NCI-H774 (cell line): ENCODE results near the gene TAPBP.
"Not testable (repeated sequence)": the region's sequence is repeated elsewhere in the genome, so short reads cannot be mapped to it uniquely, and the experiment has no call there.

Experiments used
- DNase-seq: peaks from one replicate; lab custom pipeline; 2025; lab: John Stamatoyannopoulos, UW

TAPBP gene

DNA sequence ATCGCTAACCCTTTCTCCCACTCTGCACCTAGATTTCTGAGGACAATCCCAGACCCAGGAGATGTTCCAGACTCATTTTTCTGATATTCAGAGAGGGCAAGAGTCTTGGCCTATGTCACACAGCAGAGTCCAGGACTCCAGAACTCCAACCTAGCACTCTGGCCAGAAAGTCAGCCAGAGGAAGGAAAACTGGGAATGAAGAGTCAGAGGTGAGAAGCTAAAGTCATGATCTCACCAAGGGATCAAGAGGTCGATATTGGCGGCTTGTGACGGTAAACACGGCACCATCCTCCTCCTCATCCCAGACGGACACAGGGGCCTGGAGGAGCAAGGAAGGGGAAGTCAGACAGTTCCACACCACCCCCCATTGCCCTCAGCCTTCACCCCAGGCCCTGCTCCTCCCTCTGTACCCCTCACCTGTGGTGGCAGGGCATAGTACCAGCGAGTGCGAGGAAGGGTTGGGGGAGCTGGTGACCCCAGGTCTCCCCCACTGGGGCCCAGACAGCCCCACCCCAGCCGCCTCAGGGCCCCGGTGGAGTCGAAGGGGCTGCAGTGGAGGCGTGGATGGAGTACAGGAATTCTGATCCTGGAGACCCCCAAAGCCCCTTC lies 17.0 kb downstream of the TAPBP start:
- no peak for DNase-seq

DNA sequence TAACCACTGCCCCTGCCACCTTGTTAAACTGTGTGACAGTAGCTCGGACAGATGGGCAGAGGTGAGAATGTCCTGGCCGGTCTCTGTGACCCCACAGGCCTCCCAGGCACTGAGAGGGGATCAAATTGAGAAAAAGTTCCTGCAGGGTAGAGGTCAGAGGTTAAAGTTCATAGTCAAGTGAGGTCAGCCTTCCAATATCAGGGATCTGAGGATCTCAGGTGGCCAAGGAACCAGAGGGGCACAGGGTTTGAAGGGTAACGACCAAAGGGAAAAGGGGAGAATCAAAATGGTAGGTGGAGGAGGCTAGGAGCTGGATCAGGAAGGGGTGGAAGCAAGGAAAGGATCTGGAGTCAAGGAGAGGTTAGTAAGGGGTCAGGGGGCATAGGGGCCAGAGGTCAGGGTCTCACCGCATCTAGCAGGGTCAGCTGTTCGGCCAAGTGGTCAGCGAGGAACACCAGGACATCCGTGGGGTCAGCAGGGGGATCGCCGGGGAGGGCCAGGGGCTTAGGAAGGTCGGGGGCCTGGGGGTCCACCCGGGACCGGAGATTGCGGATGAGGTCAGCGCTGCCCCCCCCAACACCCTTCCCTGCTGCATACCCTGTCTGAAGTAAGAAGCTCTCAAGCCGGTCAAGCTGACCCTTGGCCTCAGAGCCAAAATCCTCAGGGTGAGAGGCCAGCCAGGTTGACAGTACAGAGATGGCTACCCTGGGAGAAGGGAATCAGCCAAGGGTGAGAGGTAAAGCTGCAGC lies 18.1 kb downstream of the TAPBP start:
- DNase-seq = no peak

DNA sequence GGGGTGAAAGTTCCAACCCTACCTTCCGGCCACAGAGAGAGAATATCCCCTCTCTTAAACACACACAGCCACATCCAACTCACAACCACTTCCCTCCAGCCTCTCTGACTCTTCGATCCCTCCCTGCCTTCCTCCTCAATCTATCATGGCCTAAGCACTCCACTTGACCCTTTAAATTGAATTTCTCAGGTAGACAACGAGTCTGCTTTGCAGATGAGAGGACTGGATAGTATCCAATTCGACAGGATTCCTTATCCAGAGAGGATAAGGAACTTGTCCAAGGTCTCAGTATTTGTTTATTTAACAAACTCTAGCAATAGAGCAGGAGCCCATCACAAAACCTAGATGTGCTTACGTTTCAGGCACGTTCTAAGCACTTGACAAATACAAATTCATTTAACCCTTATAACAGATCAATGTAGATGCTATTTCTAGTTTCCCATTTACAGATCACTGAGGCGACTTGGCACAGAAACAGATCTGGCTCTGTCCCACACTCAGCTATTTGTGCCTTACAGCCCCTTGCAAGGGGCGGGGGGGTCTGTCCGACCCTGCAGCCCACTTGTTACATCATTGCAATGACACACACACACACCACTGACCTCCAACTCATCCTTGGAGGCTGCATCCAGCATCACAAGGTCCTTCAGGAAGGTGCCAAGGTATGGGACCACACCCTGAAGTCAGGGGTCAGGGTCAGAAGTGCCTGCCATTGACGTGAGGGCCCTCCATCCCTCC lies 19.6 kb downstream of the TAPBP start:
- no peak for DNase-seq

DNA sequence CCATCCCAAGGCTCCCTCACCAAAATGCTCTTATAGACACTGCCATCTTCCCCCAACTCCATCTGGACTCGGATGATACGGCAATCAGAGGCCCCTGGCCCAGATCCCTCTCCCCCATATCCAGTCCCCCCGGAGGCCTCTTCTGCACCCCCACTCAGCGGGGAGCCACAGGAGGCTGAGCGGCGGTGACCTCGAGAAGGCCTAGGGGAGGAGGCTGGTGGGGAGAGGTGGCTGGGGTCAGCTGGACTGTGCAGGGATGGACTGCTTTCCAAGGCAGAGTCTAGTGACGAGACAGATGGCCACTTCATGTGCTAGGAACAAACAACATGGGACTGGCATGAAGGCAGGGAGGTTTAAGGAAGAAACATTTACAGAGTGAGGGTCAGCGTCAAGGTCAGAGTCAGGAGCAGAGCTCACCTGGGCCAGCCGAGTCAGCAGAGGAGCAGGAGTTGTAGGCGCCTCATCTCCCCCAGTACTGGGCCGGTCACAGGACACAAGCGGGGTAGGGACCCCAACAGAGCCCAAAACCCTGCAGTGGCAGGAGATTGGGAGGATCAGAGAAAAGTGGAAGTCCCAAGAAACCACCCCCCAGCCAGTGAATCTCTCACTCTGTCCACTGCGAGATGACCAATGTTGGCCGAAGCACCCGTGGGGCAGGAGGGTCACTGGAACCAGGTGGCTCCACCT lies 20.7 kb downstream of the TAPBP start:
- DNase-seq = no peak

DNA sequence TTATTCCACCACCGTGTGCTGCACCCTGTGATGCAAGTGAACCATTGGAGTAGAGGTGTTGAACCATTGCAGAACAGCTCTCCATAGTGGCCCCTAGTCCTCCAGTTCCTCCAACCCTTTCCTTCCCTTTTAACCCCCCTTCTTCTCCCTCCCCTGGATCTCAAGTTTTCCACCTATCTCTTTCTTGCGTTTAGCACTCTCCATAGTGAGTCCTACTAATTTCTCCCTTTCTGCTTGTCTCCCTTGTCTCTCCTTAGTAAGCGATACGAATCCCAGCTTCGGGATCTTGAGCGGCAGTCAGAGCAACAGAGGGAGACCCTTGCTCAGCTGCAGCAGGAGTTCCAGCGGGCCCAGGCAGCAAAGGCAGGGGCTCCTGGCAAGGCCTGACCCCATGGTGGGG lies 23.4 kb downstream of the TAPBP start:
- no peak for DNase-seq

DNA sequence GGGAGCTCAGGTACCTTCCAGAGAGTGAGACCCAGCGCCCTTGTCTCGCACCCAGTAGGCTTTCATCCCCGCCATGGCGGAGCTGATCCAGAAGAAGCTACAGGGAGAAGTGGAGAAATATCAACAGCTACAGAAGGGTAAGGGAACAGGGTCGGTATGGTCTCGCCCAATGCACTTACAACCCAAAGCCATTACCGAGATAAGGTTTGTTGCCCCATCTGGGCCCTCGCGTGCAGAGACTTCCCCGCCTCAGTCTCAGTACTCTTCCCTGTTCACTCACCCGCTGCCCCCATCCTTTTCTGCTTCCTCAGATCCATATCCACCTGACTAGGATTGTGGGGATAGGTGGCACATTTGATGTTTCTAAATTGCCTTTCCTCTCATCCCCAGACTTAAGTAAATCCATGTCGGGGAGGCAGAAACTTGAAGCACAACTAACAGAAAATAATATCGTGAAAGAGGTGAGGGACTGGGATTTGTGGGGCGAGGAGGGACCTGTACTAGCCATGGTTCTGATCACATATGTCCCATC lies 24.0 kb downstream of the TAPBP start:
- DNase-seq = no peak

DNA sequence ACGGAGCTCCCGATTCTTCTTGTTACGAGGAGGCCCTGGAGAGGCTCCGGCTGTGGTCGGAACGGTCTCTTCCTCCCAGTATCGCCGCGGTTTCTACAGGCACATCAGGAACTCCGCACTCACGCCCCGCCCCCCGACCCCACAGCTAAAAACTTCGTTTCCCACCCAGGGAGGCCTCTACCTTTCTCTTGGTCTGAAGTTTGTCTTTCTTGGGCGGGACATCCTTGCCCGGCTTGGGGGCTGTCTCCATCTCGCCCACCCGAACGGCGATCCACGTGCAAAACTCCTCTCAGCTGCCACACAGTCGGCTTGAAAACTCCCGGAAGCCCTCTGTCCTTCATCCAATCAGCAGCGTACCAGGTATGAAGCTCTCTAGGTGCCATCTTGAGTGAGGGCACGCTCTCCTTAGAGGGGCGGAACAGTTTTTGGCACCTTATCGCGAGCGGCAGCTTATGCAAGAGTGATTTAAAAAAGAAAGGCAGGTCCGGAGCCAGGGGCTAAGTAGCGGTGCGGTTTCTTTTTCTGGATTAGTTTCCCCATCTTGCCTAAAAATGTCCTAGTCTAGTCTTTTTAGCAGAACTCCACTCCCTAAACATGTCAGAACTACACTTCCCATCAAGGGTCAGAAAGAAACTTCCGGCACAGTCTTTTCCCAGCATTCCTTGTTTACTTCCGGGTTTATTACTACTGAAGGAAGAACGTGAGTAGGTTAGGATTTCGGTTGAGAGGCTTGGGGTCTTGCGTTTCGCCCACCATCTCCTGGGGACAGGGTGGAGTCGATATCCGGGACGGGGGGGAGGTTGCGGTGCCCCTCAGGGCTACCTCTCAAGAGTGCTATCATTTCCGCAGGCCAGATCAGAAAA lies 24.7 kb downstream of the TAPBP start, which contains the start of the genes PFDN6 and WDR46:
Gene PFDN6 (plus strand): TSS at position 681 of the 863 bp plus-strand sequence. CDS start 256 bp downstream, outside the sequence.
Gene WDR46 (minus strand): TSS at position 319 of the 863 bp plus-strand sequence. CDS start 69 bp downstream, at position 250.
- DNase-seq = peak; percentile 80

DNA sequence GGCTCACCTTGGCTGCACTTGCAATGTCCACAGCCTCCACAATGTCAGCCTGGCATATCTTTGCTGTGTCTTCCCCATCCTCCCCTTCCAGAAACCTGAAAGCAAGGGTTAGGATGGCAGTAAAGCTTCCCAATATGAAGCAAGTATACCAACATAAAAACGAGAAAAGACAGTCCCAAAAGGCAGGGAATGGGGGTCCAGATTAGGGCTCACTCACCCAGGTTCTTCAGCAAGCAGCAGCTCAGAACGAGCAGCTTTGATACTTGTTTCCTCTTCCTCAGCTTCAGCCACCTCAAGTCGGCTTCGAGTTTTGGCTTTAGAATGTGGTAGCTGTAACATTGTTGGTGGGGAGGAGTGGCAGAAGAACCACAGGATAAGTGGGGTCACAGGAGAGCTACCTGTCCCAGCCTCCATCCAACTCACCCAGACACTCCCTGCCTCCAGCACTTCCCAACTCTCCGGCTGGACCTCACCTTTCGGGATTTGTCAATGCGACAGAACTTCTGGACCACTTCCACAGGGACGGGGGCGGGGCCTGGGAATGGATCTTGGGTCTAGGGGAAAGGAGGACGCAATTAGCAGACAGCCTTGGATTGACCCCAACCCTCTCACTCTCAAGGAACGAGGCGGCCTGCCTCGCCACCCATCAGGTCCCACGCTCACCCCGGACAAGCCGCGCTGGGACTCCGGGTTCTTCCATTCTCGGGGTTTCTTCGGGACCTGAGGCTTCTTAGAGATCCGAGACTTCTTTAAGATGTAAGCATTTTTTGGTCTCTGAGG lies 25.5 kb downstream of the TAPBP start:
- DNase-seq = no peak

DNA sequence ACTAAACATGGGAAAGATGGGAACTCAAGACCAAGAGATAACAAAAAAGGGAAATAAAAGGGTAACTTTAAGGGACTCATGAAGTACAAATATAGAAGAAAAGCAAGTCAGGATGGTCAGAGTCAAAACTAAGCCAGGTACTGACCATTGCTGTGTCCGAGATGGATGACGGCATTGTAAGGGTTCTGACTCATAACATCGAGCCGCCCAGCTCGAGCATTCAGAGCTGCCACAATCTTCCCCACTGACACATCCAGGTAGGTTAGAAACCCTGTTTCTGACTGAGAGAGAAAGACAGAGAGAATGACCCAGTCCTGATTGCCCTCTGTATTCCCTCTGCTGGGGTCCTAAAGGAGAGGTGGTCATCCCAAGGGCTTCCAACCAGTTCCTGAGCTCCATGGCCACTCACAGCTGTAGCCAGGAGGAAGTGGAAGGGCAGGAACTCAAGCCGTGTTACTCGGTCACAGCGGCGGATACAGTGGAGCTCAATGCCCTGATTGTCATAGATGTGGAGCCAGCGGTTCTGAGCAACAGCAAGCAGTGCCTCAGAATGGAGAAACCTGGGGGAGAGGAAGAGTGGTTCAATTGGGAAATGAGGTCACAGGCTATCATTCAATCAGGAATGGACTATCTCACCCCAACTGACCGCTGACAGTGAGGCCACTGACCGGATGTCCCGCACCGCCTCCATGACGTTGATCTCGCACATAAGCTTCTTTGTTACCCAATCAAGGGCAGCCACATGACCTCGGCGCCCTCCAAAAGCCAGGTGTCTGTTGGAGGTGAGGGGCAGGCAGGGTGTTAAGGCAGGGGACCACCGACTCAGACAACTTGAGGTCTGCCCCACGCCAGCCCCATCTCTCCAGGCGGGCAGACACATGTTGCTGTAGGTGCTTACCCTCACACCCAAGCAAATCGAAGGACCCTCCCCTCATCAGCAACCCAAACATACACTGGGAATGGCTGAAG lies 26.6 kb downstream of the TAPBP start:
- no peak for DNase-seq

DNA sequence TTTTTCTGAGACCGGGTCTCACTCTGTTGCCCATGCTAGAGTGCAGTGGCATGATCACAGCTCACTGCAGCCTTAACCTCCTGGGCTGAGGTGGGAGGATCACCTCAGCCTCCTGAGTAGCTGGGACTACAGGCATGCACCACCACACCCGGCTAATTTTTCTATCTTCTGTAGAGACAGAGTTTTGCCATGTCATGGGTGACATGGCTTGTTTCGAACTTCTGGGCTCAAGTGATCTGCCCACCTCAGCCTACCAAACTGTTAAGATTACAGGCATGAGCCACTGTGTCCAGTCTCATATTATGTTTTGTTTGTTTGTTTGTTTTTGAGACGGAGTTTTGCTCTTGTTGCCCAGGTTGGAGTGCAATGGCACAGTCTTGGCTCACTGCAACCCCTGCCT lies 28.7 kb downstream of the TAPBP start:
- DNase-seq = not testable (repeated sequence)

DNA sequence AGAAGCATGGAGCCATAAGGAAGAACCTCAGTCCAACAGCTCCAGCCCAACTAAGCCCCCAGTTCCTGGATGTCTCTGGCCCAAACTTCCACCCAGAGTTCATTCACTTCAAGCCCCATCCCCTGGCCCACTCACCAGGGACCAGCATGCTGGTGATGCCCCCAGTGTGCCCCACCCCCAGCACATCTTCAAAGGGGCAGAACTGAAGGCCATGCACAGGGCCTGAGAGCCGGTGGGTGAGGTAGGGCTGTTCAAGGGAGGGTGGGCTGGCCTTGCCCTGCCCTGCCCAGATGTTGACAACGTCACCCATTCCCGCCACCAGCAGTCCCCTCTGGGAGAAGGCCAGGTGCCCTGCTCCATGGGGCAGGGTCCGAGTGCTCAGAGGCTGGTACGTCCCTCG lies 33.3 kb downstream of the TAPBP start:
- DNase-seq = no peak

DNA sequence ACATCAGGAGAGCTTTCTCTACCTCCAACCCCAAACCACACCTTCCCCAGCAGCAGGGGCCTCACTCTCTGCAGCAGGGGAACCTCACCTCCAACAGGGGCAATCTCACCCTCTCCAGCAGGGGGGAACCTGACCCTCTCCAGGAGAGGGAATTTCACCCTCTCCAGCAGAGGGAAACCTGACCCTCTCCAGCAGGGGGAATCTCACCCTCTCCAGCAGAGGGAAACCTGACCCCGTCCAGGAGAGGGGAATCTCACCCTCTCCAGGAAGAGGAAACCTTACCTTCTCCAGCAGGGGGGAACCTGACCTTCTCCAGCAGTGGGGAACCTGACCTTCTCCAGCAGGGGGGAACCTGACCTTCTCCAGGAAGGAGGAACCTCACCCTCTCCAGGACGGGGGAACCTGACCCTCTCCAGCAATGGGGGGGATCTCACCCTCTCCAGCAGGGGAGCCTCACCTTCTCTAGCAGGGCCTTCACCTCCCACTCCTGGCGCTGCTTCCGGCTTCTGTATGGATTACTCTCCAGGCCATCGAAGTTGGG lies 33.8 kb downstream of the TAPBP start:
- DNase-seq = no peak

DNA sequence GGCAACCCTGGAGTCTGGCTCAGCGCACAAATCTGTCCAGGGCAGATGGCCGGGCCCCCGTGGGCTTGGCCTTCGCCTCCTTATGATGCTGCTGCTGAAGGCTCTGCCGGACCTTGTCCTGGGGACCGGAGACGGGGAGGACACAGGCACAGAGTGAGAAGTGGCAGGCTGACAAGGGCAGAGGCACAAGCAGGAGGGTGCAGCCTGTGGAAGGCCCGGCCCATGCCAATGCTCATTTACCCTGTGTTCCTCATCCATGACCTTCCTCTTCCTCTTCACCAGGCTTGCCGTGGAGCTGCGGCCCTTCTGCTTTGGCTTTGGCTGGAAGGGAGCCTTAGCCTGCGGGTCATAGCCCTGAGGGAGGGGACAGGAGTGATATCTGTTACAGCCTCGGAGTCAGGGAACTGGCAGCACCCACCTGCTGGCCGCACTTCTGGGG lies 34.6 kb downstream of the TAPBP start:
- no peak for DNase-seq

DNA sequence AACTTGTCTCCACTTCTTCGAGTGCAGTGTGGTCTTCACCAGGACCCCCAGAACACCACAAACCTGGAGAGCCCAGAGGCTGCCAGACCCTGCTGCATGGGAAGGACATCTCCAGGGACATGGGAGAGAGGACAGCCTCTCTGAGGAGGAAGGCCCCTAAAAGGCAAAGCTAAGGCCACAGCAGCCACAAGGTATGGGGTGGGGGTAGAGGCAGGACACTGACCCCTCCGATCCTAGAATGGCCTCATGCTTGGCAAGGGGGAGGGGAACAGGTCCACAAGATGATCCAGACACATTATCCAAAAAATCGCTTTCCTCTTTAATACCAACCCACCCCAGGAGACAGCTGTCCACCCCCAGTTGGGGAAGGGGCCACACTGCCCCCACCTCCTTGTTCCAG lies 35.1 kb downstream of the TAPBP start:
- DNase-seq = no peak

DNA sequence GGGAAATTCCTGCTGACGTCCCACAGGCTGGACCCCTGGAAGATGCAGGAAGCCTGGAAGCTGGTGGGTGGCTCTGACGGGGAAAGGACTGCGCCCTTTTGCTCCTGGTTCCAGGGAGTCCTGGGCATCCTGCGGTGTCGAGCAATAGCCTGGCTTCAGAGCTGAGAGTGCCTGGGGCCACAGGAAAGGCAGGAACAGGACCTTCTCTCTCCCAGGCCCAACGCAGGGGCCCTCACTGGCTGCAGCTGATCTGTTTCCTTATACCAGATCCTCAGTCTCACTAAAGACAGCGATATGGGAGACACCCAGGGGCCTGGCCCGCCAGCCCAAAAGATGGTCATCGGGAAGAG lies 35.5 kb downstream of the TAPBP start:
- no peak for DNase-seq

DNA sequence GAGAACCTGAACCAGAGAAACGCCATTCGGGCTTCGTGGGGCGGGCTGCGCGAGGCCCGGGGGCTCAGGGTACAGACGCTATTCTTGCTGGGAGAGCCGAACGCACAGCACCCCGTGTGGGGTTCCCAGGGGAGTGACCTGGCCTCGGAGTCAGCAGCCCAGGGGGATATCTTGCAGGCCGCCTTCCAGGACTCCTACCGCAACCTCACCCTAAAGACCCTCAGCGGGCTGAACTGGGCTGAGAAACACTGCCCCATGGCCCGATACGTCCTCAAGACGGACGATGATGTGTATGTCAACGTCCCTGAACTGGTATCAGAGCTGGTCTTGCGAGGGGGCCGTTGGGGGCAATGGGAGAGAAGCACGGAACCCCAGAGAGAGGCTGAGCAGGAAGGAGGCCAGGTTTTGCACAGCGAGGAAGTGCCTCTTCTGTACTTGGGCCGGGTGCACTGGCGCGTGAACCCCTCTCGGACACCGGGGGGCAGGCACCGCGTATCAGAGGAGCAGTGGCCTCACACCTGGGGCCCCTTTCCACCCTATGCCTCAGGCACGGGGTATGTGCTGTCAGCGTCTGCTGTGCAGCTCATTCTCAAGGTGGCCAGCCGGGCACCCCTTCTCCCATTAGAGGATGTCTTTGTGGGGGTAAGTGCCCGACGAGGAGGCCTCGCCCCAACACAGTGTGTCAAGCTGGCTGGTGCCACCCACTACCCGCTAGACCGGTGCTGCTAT lies 36.1 kb downstream of the TAPBP start:
- no peak for DNase-seq

DNA sequence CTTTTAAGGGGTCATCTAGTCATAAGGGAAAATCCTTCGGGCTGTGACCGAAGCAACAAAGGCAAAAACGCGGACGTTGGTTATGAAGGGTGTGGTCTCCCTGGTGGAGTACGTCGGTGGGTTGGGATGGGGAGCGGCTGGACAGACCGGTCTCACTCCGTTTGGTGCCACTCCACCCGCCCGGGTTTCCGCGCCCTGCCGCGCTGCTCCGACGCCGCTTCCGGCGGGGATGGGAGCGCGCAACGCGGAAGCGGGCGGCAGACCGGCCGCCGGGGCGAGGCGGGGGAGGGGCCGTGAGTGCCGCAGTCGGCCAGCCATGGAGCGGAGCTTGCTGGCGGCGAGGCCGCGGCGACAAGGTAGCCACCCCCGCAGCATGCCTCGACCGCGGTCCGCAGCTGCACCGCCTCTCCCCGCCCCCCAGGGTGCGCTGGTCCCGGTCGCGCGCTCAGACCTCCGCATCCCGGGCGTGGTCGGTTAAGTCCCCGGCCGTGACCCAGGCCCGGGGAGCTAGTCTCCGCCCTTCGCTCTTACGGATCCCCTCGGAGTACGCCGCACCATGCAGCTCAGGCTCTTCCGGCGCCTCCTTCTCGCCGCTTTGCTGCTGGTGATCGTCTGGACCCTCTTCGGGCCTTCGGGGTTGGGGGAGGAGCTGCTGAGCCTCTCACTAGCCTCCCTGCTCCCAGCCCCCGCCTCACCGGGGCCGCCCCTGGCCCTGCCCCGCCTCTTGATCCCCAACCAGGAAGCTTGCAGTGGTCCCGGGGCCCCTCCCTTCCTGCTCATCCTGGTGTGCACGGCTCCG lies 36.8 kb downstream of the TAPBP start, which contains the start of gene B3GALT4:
Gene B3GALT4 (plus strand): TSS at position 260 of the 799 bp plus-strand sequence. CDS start 297 bp downstream, at position 557.
- DNase-seq = peak; percentile 75
